Peyer's patch (tissue), 4 donors: ENCODE results near the gene PTPRM. TPM values are rescaled to one million over a fixed set of nuclear protein-coding genes. Genes with fewer than 3 reads are reported as not detected.

Experiments used
- DNase-seq, 3 donors: peaks; one replicate each; pipeline ENCODE4 v3.0.0-alpha.2; 2017 to 2019
- H3K27ac ChIP-seq, 4 donors: fragments of 200-600 bp; sonication (generic); one replicate each; pipeline ENCODE4 v1.5.1; 2016 to 2019
- H3K27me3 ChIP-seq, 2 donors: fragments of 200-600 bp; sonication (generic); one replicate each; pipeline ENCODE4 v1.5.1; 2019
- H3K36me3 ChIP-seq, 3 donors: fragments of 200-600 bp; sonication (generic); one replicate each; pipeline ENCODE4 v1.5.1; 2016 to 2019
- H3K4me1 ChIP-seq, 4 donors: fragments of 200-600 bp; sonication (generic); one replicate each; pipeline ENCODE4 v1.5.1; 2016 to 2019
- H3K4me3 ChIP-seq, 4 donors: fragments of 200-600 bp; sonication (generic); 1 replicate in 3 of 4; 2 replicates in 1 of 4; pipeline ENCODE4 v1.5.1; 2016 to 2019; ENCODE audit warnings: mild to moderate bottlenecking in 1 of 4
- H3K9me3 ChIP-seq, 4 donors: fragments of 200-600 bp; sonication (generic); one replicate each; pipeline ENCODE4 v1.5.1; 2016 to 2019; ENCODE audit warnings: mild to moderate bottlenecking in 1 of 4
- POLR2A ChIP-seq, 2 donors: fragments of 450-650 bp; IDR thresholded peaks; one replicate each; pipeline ENCODE4 v1.5.1; 2017; ENCODE audit warnings: antibody characterized with exemption in 2 of 2, mild to moderate bottlenecking in 2 of 2, moderate library complexity in 2 of 2
- total RNA-seq, 4 donors: library from RNA; depleted of rRNA; stranded (reverse); fragments of >200 nt; gene quantifications; one replicate each; pipeline ENCODE4 v1.1.0, GENCODE V29; 2016
- TF ChIP-seq, protein P1 (sequence below), 6 experiments: fragments of 450-650 bp in 4 of 6; fragments of 200-600 bp in 2 of 6; sonication (generic) in 1 of 6; IDR thresholded peaks; one replicate each; pipeline ENCODE4 v1.5.1; 2017 to 2019; ENCODE audit warnings: antibody characterized with exemption in 6 of 6, mild to moderate bottlenecking in 3 of 6, moderate library complexity in 1 of 6

The PTPRM gene
- total RNA-seq, 4 donors from 2014 or later, result 39.6 to 211 (median 80.3) TPM

DNA sequence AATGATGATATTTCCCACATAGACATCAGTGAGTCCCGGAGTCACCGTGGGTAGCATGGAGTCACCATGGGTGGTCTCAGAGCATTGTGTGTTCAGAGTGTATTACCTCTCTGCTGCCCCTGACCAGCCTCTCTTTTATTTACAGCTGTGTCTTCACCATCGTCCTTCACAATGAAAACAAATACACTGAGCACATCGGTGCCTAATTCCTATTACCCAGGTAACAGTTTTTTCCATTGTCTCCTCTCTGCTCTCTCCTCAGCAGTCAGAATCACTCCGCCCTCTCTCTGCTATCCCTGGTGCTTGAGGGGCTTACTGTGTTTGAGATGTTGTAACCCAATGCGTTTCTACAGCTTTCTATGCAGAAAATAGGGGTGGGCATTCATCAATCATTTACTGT, 680.6 kb downstream of the PTPRM start:
- DNase-seq, result no peak
- Histone ChIP-seq H3K36me3 (no peaks in the 10 kb centered on the region), H3K27ac (no peak overlapping the region), H3K27me3 (no peaks in the 10 kb centered on the region), H3K9me3 (no peaks in the 10 kb centered on the region), H3K4me3 (no peak overlapping the region), H3K4me1 (no peaks in the 10 kb centered on the region)
- TF ChIP-seq, protein P1, sequence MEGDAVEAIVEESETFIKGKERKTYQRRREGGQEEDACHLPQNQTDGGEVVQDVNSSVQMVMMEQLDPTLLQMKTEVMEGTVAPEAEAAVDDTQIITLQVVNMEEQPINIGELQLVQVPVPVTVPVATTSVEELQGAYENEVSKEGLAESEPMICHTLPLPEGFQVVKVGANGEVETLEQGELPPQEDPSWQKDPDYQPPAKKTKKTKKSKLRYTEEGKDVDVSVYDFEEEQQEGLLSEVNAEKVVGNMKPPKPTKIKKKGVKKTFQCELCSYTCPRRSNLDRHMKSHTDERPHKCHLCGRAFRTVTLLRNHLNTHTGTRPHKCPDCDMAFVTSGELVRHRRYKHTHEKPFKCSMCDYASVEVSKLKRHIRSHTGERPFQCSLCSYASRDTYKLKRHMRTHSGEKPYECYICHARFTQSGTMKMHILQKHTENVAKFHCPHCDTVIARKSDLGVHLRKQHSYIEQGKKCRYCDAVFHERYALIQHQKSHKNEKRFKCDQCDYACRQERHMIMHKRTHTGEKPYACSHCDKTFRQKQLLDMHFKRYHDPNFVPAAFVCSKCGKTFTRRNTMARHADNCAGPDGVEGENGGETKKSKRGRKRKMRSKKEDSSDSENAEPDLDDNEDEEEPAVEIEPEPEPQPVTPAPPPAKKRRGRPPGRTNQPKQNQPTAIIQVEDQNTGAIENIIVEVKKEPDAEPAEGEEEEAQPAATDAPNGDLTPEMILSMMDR (IDR thresholded peaks at IDR 0.05), result no peak
- no peak for TF ChIP-seq POLR2A (IDR thresholded peaks at IDR 0.05)

DNA sequence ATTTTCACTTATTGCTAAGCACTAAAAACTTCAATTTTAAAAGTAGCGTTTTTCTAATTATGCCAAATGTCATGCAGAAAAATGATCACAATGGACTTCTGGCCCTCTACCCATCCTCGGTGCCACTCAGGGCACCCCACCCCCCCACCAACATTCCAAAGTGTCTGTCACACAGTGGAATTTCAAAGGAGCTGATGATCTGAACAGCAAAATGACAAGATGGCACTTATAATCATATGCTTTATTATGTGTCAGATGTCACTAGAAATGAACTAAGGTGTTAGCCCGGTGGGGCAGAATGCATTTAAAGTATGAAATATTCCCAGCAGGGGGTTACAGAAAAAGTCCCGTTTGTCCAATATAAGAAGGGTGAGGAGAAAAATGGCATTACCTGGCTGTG, 681.5 kb downstream of the PTPRM start:
- Histone ChIP-seq H3K36me3 (no peaks in the 10 kb centered on the region), H3K4me1 (no peaks in the 10 kb centered on the region), H3K27me3 (no peaks in the 10 kb centered on the region), H3K27ac (no peak overlapping the region), H3K4me3 (no peak overlapping the region), H3K9me3 (no peaks in the 10 kb centered on the region)
- no peak for TF ChIP-seq POLR2A (IDR thresholded peaks at IDR 0.05)
- TF ChIP-seq, protein P1 (IDR thresholded peaks at IDR 0.05), result no peak
- DNase-seq, result no peak

DNA sequence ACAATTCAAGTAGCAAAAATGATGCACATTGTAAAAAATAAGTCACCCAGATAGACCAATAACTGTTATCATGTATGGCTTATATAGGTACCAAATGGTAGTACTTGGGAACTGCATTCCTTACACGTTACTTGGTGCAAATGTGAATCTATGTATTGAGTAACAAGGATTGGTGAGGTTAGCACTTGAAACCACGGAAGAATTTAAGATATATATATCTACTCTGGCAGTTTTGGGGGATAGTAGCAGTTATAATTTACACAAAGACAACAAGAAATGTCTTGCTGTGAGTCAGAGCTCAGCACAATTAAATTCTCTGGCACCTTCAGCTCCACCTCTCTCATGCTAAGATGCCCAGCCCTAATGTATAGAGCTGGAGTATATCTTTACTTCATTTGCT, 682.7 kb downstream of the PTPRM start:
- H3K4me1 ChIP-seq, result no peaks in the 10 kb centered on the region
- TF ChIP-seq, protein P1 (IDR thresholded peaks at IDR 0.05), result no peak
- no peak for TF ChIP-seq POLR2A (IDR thresholded peaks at IDR 0.05)
- H3K4me3 ChIP-seq, result no peak overlapping the region
- no peaks in the 10 kb centered on the region for H3K9me3 ChIP-seq
- no peaks in the 10 kb centered on the region for H3K36me3 ChIP-seq
- H3K27me3 ChIP-seq, result no peaks in the 10 kb centered on the region
- DNase-seq, result no peak
- no peak overlapping the region for H3K27ac ChIP-seq

DNA sequence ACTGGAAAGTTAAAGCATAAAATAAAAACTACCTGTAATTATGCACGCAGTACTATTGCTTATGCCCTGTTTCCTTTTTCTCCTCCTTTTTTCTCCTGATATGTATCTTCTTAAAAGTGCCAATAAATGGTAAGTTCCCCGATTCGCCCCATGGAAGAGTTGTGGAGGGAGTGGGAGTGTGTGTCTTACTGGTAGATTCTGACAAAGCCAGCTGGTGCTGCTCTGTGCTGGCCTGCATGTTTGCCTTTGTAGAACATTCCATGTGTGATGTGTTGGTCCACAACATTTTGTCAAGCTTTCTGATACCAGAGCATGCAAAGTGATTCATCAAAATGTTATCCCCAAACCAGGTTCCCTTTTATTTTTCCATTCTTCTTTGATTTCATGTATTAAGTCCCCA, 685.3 kb downstream of the PTPRM start:
- no peaks in the 10 kb centered on the region for H3K36me3 ChIP-seq
- H3K4me1 ChIP-seq, result no peaks in the 10 kb centered on the region
- no peaks in the 10 kb centered on the region for H3K9me3 ChIP-seq
- TF ChIP-seq, protein P1 (IDR thresholded peaks at IDR 0.05), result no peak
- no peak for DNase-seq
- no peak overlapping the region for H3K27ac ChIP-seq
- H3K4me3 ChIP-seq, result no peak overlapping the region
- H3K27me3 ChIP-seq, result no peaks in the 10 kb centered on the region

DNA sequence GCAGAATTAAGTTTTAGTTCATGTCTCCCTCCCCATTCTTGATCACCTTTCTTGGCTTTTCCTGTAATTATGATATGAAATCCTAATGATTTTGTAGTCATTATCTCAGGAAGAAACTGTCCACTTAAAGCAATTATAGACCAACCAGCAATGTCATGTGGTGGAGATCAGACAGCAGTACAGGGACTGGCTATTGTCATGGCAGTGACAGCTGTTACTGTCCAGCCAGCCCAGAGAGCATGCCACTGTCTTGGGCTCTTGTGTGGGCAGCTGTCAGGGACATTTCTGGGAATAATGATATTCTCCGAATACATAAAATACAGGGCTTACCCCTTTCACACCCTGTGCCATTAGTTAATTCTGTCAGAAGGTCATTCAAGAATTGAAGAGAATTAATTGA, 686.8 kb downstream of the PTPRM start:
- no peaks in the 10 kb centered on the region for H3K9me3 ChIP-seq
- no peak overlapping the region for H3K27ac ChIP-seq
- TF ChIP-seq POLR2A (IDR thresholded peaks at IDR 0.05), result no peak
- TF ChIP-seq, protein P1 (IDR thresholded peaks at IDR 0.05), result no peak
- H3K4me3 ChIP-seq, result no peak overlapping the region
- no peaks in the 10 kb centered on the region for H3K27me3 ChIP-seq
- no peaks in the 10 kb centered on the region for H3K4me1 ChIP-seq
- no peaks in the 10 kb centered on the region for H3K36me3 ChIP-seq
- no peak for DNase-seq

DNA sequence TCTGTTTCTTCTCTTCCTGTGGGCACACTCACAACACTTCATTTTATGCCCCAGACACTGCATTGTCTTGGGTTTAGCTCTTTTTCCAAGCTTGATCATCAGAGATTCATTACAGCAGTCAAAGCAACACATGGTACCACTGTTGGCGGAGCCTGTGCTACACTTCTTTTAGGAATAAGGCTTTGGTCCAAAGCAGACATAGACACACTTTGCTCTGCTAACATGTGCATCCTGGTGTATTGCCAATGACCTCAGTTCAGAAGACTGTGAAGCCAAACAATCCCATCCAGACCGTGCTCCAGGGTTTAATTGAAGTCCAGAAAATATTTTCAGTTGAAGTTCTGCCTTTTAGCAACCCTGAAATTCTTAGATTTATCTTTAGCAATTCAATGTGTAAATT, 687.5 kb downstream of the PTPRM start:
- Histone ChIP-seq H3K27ac (no peak overlapping the region), H3K9me3 (no peaks in the 10 kb centered on the region), H3K4me3 (no peak overlapping the region), H3K27me3 (no peaks in the 10 kb centered on the region), H3K4me1 (no peaks in the 10 kb centered on the region), H3K36me3 (no peaks in the 10 kb centered on the region)
- no peak for DNase-seq
- TF ChIP-seq, protein P1 (IDR thresholded peaks at IDR 0.05), result no peak
- TF ChIP-seq POLR2A (IDR thresholded peaks at IDR 0.05), result no peak
